ENCODE results near the gene CHSY1. TPM values are rescaled to one million over a fixed set of nuclear protein-coding genes. Genes with fewer than 3 reads are reported as not detected.

CHSY1 gene
- total RNA-seq, 1 experiment from 2014 or later, result 7.4 TPM

DNA sequence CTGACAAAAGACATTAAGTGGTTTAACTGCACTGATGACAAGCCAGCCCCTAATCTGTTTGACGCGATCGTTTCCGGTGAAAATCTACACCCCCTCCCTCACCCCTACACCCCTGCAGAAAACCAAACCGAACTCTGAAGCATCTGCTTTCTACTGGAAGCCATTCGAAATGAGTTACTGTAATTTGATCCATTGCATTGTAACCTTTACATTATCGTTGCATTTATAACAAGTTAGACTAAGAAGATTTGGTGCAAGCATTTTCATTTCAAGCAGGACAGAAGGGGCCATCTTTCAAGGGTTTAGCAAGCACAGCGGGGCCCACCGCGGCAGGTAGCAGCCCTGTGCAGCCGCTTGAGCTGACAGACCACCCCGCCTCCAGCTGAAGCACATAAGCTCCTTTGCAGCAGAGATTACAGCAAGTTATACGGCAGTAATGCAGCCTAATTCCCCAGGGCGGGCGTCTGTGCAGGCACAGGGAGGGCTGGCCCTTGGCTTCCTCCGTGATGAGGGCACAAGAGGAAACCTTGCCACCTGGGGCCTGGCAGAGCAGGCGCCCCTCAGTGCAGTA, 79.3 kb downstream of the CHSY1 start:
- DNase-seq (ENCODE audit: low spot score), result no peak

DNA sequence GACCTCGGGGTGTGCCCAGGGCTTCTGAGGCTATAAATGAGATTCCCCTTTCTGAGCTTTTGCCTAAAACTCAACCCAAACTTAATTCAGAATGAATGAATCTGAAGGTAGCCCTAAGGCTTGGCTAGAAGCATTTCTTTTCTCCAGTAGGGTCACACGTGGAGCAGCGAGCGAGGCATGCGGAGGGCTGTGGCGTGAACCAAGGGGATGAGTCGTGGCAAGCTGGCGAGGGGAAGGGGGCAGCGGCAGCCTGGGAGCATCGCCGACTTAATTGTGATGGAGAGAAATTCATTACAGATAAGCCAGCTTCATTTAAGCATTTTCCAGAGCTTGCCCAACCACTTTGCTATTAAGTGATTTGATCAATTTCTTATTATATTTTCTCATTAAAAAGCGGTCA, 79.9 kb downstream of the CHSY1 start:
- DNase-seq (ENCODE audit: low spot score), result no peak

DNA sequence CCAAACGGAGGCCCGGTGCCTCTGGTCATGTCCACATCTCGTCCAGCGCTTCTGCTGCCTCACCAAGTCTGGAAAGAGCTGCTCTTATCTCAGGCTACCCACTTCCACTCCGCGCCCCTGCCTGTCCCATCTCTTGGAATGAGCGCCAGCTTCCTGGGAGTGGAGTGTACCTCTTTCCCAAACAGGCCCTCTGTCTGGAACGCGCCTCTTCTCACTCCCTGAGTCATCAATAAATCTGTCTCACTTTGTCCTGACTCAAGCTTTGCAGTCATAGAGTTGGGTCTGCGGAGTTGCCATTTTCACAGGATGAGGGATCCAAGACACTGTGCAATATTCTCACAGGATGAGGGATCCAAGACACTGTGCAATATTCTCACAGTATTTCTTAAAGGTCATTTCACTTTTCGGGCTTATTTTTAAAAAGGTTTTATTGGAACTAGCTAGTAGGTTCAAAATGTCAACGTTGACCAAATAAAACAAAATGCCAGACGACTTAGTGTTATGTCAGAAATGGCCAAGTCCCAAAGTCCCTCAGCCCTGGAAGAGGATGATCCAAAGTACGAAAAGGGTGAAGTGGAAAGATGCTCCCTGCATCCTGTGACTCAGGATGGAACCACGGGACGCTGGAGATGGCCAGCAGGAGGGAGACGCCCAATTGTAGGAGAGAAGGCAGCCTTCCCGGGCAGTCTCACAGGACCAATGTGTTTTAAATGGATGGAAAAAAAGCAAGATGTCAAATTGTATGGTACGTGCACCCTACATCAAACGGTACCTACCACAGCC, 81.1 kb downstream of the CHSY1 start:
- no peak for DNase-seq (ENCODE audit: low spot score)

DNA sequence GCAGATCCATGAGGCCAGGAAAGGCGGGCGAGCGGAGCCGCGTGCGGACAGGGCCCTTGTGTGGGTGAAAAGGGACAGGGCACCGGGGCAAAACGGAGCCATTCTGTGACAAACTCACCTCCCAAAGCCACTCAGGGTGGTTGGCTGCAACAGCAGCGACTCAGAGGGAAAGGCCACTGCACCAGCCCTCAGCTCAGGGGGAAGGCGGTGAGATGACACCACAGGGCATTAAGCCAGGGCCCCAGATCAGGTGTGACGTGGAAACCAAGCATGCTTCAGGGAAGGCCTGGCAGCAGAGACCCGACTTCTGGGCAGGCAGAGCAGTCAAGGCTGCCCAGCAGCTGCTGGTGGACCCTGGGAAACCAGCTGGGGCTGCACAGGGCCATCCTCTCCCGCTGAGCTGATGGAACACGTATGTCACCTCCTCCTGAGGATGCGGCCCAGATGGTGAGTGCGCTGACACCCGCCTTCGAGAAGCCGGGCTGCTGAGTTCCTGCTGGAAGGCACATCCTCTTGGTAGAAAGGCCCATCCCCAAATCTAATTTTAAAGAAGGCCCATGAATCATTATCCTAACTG, 82.3 kb downstream of the CHSY1 start:
- DNase-seq (ENCODE audit: low spot score), result no peak

DNA sequence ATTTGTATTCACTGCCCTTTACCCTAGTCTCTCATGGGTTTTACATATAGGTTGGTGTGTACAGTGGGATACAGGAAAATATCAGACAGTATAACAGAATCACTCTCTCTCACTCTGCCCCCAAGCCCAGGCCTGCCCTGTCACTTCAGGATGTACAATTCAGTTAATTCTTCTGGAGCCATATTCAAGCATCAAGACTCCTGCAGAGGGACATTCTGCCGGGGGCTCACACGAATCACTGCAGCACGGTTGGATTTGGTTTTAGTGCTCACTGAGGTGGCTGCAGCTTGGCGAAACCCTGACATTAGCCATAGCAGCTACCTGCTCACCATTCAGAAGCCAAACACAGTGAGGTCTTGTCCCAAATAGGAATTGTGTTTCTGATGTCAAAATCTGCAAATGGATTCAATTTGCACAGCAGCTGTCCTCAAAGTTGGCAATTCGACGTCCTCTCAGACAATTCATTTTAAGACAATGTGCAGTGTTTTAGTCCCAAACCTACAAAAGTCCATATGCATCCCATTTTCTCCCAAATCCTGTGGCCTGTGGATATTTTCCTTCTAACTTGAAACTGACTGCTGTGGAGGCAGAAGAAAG, 82.9 kb downstream of the CHSY1 start:
- DNase-seq (ENCODE audit: low spot score), result peak; percentile 3

DNA sequence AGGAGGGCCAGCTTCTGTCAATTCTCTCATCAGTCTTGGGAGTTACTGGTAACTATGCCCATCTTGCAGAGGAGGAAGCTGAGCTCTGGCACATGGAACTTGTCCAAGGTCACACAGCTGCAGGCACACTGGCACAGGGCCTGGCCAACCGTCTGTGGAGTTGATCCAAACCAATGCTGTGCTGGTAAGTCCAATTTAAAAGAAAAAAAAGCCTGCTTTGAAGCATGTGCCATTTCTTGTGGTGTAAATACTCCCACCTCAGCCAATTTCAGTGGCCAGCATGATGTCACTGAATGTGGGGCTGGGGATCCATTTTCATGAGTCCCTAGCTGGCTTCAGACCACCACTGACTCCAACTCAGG, 83.4 kb downstream of the CHSY1 start:
- DNase-seq (ENCODE audit: low spot score), result no peak

DNA sequence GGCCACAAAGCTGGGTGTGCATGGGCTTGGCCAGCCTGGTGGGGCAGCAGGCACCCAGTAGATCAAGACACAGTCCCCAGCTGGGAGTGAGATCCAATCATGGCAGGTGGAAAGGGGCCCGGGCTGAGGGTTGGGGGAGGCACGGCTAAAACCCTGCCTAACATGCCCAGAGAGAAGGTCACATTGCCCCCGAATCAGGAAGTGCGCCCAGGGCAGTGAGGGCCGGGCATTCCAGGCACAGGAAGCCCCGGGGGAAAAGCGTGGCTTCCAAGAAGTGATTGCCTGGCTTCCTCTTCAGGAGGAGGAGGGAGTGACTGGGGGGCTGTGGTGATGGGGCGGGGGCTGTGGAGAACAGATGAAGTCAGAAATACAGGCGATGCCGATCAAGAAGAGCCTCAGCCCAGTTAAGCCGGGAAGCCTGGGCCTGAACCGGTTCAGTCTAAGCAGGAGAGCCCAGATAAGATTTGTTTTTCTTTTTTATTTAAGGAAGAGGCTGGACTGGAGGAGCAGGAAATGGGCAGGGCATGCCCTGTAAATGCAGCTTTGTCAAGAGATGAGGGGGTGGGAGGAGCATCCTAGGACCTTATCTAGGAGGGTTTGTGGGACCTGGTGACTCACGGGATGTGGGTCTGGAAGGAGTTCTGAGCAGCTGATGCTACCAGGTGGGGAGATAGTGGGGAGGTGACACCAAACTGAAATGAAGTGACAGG, 83.9 kb downstream of the CHSY1 start:
- DNase-seq (ENCODE audit: low spot score), result peak; percentile 85

DNA sequence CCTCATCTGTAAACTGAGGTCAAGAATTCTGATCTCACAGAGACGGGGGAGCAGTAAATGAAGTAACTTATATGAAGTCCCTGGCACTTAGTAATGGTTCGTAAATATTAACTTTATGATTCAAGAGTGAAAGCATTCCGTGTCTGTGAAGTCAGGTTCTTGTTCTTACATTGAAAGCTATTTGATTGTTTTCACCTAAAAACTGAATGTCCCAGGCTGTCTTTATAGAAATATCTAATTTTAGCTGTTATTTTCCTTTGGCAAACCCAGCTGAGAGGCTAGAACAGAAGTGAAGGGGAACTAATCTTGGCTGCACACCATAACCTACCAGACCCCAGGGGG, 84.5 kb downstream of the CHSY1 start:
- DNase-seq (ENCODE audit: low spot score), result peak; percentile 31

DNA sequence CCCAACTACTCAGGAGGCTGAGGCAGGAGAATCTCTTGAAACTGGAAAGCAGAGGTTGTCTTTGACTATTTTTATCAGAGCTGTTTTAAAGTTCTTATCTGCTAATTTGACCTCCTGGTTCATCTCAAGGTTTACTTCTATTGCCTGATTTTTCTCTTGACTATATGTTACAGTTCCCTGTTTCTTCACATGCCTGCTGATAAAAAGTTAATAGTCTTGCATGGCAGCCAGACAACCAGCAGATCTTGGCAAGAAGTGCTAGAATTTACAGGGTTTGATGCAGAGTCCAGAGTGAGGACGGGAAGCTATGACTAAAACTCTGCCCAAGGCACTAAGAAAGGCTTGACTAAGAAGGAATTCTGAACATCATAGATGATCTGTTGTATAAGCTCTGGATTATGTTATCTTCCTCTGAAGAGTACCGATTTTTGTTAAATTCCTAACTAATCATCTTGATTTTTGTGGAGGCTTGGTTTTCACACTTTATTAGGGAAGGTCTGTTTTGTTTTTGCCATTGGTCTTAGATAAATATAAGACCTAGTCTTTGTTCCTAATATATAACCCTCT, 85.9 kb downstream of the CHSY1 start:
- DNase-seq (ENCODE audit: low spot score), result no peak

DNA sequence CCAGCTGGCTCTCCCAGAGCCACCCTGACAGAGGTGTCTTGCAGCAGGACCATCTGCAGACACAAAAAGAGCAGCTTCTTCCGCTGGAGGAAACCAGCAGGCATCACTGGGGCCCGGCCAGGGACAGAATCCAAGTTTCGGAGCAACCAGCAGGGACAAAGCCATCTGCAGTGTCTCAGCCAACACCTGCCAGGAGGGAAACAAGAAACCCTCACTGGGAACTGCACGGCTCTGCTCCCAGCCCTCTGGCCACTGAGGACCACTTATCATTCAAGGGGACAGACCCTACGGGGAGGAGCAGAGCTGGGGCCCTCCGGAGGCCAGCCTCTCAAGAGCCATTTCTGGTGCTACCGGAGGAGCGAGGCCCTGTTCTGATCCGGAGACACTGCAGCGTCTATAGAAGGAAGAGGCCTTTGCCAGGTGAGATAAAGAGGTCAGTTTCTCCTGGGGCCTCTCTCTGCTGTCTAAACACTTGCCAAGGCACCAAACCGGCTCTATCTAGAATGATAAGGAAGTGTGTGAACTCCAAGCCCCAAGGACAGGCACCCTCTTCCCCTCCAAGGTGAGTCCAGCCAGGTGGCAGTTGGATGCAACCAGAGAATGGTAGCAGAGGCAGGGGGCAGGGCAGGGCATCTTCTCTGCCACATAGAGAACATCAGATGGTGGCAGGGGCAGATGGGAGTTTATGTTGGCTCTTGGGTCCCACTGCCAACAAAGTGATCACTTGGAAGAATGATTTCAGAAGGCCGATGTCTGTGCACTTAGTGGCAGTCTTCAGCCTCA, 89.0 kb downstream of the CHSY1 start:
- no peak for DNase-seq (ENCODE audit: low spot score)

DNA sequence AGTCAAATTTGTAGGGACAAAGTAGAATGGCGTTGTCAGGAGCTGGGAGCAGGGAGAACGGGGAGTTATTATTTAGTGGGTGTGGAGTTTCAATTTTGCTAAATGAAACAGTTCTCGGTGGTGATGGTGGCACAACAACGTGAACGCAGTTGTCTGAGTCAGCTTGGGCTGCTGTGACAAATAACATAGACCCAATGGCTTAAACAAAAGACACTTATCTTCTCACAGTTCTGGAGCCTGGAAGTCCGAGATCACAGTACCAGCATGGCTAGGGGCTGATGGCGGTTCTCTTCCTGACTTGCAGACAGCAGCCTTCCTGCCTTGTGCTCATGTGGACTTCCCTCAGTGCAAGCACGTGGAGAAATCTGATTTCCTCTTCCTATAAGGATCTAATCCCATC, 90.2 kb downstream of the CHSY1 start:
- no peak for DNase-seq (ENCODE audit: low spot score)

DNA sequence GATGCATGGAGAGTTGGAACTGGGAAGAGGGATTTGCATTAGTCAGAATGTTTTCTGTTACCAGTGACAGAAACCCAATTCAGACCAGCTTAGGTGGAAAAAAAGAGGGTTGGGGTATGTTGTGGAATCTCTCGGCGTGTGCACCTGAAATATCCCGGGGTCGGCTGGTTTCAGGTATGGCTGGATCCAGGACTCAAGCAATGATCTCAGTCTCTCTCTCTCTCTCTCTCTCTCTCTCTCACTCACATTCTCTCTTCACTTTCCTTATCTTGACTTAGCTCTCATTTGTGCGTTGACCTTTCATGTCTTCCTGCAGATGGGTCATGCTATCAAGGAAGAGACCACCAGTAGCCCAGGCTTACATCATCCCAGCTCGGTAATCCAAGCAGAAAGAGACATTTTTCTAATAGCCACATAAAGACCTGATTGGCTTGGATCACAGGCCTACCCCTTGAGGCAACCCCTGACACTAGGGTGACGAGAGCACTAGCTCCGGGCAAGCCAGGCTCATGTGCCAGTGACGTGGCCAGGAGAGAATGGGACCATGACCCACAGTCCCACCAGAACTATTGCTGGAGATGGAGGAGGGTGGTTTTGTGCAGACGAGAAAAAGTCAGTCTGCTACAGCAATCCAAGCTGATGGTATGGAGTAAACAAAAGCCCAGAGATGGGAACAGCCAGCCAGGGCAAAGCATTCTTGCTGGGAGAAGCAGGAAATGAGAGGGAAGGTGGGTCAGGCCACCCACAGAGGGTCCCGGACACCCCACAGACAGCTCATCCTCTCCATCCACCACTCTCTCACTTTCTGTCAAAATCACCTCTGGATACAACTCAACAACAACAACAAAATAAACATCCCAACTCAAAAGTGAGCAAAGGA, 91.7 kb downstream of the CHSY1 start:
- no peak for DNase-seq (ENCODE audit: low spot score)

DNA sequence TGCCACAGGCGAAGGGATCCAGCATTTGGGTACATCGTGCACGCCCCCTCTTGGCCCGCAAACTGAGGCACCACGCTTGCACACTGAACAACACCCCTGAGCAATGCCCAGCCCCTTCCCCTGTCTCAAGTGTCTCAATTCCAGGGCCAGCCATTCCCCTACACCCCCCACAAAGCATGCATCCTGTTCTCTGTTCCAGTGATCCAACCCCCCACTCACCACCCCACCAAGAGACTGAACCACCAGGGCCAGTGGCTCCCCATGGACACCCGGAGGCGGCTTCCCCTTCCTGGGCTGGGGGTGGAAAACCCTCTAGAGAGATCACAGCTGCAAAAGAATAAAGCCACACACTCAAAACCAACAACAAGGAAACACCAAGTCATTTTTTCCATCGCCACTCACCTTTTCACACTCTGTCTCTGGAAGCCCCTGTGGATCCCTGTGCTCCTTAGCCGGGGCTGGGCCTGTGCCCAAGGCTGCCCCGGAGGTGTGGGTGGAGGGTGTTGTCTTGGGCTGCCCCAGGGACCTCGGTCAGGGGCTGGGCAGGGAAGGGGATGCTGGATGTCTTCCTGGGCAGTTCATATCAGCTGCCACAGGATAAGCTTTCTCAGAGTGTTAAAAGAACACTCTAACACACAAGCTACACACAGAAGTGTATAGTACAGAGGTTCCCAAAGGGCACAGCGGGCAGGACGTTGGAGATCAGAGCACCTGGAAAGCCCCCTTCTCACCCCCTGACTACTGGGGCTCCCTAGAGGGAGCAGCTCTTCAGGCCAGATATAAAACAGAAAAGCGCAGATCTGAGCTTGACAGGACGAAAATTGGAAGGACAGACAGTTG, 92.5 kb downstream of the CHSY1 start:
- no peak for DNase-seq (ENCODE audit: low spot score)

DNA sequence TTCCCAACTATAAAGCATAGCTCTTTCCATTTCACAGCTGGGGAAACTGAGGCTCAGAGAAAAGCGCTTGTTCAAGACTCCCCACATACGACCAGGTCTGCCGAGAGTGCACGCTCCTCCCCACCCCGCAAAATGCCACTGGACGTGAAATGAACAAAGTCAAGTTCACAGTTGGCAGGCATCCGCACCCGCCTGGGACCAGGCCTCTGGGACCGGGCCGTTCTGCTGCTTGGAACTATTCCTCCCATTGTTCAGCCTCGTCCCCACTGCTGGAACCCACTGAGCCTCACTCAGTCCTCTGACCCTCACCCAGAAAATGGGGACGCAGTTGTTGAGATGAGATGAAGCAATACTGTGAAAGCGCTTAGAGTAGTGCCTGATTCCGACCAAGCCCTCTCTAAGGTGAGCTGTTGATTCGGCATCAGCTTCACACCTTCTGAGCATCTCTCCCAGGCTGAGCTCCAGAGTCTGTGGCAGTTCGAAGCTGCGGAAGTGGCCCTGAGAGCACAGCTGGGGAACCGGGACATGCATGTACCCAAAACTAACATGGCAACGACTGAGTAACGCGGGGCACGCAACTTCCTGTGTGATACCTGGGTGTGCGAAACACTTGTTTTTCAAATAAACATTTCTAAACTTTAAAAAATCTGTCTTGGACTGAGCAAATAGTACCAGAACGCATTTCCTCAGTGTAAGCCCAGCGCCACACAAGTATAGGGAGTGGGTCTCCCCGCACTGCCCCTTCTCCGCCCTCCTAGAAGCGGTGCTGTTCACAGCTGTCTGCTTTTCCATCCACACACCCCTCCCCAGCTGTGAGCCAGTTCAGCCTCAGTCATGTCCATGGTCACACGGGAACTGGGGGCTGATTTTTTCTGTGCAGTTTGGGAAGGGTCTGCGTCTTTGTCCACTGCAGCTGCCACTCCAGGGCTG, 93.4 kb downstream of the CHSY1 start:
- no peak for DNase-seq (ENCODE audit: low spot score)

DNA sequence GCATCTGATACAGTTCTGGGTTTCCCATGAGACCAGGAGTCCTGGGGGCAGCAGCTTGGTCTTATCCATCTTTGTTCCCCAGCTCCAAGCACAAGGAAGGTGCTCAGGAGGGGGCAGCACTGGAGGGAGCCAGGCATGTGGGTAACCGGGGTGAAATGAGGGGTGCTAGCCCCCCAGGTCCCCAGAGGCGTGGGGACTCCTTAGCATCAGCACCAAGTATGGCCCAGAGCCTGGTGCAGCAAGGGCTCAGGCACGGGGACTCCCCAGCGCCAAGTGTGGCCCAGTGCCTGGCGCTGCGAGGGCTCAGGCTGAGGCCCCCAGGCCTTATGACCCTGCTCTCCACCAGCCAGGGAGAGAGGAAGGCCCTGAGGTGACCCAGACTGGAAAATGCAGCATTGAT, 94.1 kb downstream of the CHSY1 start:
- no peak for DNase-seq (ENCODE audit: low spot score)

DNA sequence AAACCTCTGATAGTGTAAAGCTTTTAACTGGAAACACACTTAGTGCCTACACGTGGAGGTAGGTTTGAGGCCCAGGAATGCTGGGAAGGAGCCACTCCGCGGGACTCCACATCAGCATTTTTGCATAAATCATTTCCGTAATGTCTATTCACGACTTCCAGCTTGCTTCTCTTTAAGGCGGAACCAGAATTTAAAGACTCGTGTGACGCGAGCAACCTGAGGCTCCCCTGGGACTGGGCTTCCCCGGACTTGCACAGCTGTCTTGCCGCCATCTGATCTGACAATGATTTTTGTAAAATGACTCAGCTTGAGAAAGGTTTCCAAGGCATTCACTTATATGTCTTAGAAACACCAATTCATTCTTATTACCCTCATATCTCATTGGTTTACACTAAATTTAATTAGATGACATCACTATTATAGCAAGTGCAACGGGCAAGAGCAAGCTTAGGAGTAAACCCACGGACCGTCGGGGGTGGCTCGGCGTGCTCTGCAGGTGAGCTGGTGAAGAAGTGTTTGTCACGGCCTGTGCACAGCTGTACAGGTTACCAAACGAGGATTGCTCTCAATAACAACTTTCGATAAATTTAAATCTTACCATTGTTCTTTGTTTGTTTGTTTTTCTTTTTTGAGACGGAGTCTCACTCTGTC, 95.2 kb downstream of the CHSY1 start:
- no peak for DNase-seq (ENCODE audit: low spot score)

DNA sequence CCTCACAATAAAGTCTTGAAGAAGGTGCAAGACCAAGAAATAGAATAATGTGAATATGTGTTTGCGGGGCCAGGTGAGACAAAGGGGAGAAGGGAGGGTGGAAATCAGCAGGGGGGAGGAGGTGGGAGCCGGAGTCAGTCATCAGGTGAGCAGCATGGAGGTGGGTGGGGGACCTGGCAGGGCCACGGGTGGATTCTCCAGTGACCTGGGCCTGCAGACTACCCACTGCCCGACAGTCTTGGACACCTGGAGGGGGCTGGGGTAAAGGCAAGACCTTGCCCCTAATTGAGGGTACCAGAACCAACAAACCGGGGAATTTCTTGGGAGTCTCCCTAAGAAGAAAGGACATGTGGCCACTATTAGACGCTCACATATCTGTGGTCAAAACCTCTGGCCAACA, 95.8 kb downstream of the CHSY1 start:
- DNase-seq (ENCODE audit: low spot score), result no peak
